ENCODE results near the gene GRIN1.
"Not testable (repeated sequence)": the region's sequence is repeated elsewhere in the genome, so short reads cannot be mapped to it uniquely, and the experiment has no call there.

The GRIN1 gene

DNA sequence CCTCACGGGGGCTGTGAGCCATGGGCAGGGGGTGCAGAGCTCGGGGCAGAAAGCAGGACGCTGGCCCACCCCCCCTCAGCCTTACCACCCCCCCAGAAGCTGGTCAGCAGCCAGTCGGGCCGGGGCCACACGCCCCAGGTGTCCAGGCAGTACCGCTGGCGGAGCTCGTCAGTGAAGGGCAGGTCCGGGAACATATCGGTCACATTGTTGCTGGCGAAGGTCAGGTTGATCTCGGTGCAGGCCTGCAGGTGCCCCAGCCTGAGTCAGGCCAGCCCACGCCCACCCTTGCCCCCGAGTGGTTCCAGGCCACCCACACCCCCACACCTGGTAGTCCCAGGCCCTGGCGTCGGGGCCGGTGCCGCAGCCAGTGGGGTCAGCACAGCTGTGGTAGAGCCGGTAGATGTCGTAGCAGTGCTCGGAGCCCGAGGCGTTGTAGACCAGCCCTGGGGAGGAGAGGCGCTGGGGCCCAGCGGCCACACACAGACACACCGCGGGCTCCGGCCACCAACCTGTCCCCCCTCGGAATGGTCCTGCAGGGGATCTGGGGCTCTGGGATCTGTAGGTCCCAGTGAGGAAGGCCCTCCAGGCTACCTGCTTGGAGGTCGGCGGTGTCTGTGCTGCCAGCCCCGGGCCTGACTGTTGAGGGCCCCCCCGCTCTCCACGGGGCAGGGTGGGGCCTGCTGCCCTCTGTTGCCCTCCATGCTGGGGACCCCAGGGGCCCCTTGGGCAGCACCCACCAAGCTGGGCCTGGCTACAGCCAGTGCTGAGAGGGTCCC is 27.0 kb upstream of the GRIN1 start:
- DNase-seq, result no peak

- DNase-seq, result no peak
Observed at GRCh38 chr9:137112564-137113384, 26.2 kb upstream of the GRIN1 start.

DNA sequence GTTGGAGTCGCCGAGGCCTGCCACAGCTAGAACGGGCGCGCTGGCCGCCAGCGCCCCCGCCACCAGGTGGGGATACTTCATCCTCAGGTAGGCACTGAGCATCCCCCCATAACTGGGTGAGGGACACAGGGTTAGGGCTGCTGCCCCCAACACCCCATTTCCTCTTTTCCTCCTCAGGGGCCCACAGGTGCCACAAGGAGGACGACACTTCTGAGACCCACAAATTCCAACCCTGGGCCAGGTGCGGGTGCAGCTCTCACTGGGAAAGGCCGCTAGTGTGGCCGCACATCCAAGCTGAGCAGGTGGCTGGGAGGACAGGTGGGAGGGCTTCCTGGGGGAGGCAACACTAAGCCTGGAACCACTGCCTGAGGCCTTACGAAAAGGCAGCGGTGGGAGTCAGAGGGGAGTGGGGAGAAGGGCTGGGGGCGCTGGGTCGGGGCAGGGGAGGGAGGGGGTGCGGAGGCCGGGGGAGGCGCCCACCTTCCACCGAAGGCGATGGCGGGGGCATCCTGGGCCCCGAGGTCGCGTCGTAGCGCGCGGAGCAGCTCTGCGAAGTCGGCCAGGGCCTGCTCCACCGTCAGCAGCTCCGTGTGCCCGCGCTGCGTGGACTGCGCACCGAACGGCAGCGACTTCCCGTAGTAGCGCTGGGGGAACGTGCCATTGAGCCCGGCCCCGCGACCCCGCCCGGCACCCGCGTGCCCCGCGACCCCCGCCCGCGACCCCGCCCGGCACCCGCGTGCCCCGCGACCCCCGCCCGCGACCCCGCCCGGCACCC is 25.4 kb upstream of the GRIN1 start:
- peak; percentile 69 for DNase-seq

DNA sequence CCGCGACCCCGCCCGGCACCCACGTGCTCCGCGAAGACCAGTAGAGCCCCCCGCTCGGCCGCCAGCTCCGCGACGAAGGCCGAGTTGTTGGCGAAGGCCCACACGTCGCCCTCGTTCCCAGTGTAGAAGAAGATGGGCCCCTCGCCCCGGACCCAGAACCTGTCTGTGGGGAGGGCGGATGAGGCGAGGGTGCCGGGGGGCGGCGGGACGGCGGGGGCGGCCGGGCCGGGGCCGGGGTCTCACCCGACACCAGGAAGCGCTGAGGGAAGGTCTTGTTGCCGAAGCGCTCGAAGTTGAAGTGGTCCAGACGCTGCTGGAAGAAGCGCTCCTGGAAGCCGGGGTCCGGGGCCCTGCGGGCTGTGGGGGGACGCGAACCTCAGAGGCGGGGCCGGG is 24.7 kb upstream of the GRIN1 start:
- no peak for DNase-seq

GRCh38 chr9:137114613-137115393 is 24.2 kb upstream of the GRIN1 start, which contains the start of gene DPP7:
DPP7 (minus strand) TSS chr9:137114733; CDS start chr9:137114713, 20 bp downstream.
- peak; percentile 89 for DNase-seq

DNA sequence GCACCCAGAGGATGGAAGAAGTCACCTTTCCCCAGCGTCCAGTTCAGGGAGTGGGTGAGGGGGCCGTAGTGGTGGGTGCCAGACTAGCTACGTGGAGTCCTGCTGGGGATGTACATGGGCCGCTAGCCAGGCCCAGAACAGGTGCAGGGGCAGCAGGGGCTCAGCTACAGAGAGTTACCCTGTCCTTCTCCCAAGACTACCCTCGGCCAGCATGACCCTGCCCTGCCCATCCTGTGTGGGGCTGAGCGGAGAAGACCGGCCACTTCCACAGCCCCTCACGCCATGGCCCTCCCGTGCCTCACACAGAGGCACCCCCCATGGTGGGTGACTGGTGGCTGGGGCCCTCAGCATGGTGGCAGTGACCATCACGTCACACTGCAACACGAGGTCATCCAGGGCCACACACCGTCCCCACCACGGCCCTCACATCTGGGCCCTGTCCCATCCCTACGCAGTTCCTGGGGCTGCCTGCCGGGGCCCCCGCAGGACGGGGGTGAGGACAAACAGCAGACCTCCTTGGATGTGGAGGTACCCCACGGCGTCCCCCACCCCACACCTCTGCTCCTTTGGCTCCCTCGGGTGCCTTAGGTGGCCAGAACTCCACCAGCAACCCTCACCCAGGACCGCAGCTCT is 23.4 kb upstream of the GRIN1 start:
- no peak for DNase-seq

- DNase-seq, result no peak
Observed at GRCh38 chr9:137116027-137116507, 22.9 kb upstream of the GRIN1 start.

DNA sequence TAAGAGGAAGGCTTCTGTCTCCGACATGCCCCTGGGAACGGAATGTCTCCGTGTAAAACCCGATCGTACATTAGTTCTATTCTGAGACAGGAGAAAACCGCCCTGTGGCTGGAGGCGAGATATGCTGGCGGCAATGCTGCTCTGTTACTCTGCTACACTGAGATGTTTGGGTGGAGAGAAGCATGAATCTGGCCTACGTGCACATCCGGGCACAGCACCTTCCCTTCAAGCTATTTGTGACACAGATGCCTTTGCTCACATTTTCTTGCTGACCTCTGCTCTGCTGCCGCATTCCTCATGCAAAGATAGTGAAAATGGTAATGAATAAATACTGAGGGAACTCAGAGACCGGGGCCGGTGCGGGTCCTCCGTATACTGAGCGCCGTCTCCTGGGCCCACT is 22.2 kb upstream of the GRIN1 start:
- DNase-seq, result no peak

GRCh38 chr9:137117269-137117731 is 21.7 kb upstream of the GRIN1 start:
- no peak for DNase-seq

DNA sequence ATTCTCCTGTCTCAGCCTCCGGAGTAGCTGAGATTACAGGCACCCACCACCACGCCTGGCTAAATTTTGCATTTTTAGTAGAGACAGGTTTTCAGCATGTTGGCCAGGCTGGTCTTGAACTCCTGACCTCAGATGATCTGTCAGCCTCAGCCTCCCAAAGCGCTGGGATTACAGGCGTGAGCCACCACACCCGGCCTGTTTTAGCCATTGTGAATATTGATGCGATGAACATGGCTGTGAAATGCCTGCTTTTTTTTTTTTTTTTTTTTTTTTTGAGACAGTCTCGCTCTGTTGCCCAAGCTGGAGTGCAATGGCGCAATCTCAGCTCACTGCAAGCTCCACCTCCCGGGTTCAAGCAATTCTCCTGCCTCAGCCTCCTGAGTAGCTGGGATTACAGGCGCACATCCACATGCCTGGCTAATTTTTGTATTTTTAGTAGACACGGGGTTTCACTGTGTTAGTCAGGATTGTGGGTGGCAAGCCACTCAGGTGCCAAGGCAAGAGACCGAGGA is 20.8 kb upstream of the GRIN1 start:
- DNase-seq, result not testable (repeated sequence)

DNA sequence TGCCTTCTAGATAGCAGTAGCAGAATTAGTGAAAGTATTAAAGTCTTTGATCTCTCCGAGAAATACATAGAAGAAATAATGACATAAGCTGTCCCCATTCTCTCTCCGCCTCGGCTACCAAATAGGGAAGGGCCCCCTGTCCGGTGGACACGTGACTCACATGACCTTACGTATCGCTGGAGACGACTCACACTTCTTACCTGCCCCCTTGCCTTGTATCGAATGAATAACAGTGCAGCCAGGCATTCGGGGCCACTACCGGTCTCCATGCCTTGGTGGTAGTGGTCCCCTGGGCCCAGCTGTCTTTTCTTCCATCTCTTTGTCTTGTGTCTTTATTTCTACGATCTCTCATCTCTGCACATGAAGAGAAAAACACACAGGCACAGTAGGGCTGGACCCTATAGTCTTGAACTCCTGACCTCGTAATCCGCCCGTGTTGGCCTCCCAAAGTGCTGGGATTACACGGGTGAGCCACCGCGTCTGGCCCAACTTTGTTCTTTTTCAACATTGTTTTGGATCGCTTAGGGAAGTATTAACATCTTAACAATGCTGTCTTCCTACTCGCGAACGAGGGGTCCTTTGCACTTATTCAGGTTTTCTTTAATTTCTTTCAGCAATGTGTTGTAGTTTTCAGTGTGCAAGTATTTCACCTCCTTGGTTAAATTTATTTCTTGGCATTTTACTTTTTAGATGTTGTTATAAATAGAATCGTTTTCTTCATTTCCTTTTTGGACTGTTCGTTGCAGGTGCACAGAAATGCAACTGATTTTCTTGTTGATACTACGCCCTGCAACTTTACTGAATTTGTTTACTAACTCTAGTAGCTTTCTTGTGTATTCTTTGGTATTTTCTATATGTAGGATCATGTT is 16.8 kb upstream of the GRIN1 start:
- DNase-seq, result not testable (repeated sequence)

DNA sequence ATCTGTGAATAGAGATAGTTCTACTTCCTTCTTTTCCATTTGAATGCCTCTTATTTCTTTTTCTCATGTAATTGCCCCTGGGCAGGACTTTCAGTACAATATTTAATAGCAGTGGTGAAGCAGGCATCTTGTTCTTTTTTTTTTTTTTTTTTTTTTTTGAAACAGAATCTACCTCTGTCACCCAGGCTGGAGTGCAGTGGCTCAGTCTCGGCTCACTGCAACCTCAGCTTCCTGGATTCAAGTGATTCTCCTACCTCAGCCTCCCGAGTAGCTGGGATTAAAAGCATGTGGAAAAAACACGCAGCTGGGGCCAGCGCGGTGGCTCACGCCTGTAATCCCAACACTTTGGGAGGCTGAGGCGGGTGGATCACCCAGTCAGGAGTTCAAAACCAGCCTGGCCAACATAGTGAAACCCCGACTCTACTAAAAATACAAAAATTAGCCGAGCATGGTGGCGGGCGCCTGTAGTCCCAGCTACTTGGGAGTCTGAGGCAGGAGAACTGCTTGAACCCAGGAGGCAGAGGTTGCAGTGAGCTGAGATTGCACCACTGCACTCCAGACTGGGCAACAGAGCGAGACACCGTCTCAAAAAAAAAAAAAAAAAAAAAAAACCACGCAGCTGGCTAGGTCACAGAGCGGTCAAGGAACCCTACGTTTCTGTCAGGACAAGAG is 16.0 kb upstream of the GRIN1 start:
- DNase-seq, result not testable (repeated sequence)

DNA sequence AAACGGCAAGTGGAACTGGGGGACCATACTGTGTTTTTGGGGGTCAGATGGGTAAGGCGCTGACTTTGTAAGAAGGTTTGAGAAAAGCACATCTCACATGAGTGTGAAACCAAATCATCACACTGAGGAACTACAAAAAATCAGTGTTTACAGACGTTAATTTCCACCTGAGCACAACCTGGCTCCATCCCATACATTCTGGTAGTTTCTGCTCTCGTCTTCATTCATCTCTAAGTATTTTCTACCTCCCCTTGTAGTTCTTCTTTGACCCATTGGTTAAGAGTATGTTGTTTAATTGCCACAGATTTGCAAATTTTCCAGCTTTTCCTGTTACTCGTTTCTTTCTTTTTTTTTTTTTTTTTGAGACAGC is 15.5 kb upstream of the GRIN1 start:
- no peak for DNase-seq

- DNase-seq, result not testable (repeated sequence)
Observed at GRCh38 chr9:137123952-137124462, 14.9 kb upstream of the GRIN1 start.

GRCh38 chr9:137126786-137127185 is 12.2 kb upstream of the GRIN1 start:
- peak; percentile 40 for DNase-seq

DNA sequence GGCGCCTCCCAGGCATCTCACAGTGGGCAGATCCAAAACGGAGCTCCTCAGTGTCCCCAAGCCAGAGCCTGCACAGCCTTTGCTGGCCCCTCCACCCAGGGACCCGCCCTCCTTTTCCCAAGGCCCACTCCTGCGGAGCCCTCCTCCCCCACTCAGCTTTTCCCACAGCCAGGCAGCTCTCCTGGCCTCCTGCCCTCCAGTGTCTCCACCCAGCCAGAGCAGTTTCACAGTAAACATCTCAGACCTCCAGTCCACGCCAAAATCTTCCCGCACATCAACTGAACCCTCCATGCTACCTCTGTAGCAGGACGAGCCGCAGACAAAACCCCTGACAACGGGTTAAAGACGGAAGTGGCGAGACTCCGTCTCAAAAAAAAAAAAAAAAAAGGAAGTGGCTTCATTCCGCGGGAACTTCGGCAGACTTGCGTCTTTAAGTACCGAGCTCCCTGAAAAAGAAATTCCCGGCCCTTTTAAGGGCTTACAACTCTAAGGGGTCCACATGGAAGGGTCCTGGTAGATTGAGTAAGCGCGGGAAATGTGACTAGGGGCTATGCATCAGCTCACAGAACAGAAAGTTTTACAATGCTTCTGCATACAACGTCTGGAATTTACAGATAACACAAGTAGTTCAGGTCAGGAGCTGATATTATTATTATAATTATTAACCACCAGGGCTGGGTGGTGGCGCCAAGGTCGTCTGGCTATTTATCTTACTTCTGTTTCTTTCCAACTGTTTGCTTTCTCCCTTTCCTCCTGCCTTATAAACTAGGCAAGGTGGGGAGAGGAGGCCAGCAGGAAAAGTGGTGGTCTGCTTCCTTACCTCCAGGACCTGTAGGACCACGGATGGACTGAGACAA is 11.4 kb upstream of the GRIN1 start:
- DNase-seq, result peak; percentile 92

DNA sequence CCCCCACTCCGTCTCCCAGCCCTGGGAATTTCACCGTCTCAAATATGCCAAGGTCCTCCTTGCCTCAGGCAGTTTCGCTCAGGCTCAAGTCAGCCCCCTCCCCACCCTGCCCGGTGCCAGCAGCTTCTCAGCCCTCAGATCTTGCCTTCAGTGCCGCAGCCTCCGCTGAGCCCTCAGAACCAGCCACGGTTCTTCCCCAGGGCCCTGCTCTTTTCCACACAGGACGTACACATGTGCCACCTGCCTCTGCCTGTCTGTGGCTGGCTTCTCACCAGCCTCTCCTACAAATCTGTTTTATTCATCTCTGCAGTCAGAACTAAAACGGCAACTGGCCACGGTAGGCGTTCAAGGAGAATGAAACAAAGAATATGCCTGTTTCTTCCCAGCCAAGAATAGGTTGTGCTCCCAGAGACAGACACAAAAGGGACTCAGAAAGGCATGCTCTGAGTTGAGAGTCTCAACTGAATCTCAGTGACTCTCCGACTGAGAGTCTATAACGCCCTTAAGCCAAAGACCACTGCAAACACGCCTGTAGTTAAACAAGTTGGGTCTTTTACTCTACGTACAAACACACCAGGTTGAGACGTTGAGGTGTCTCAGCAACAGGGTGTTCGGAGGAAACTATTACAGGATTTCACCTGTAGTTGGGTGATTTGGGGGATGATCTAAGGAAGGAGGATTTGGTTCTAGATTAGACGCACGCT is 10.6 kb upstream of the GRIN1 start:
- peak; percentile 42 for DNase-seq

Data from hematopoietic multipotent progenitor cell treated with erythropoietin and hydrocortisone succinate and interleukin-3 and kit ligand, for 4 days (in vitro differentiated cells).